ENCODE measurements around the gene HAND1. TPM values are rescaled to one million over a fixed set of nuclear protein-coding genes. Genes with fewer than 3 reads are reported as not detected.

The HAND1 gene
- total RNA-seq, 1 donor from 2014 or later = 0.47 TPM

- Mint-ChIP-seq H3K36me3 (ENCODE audit: unreplicated experiment) (peaks cover 5% of the 10 kb centered on the region), H3K9me3 (ENCODE audit: unreplicated experiment) (peaks cover 11% of the 10 kb centered on the region), H3K4me1 (ENCODE audit: low read depth, unreplicated experiment) (peaks cover 23% of the 10 kb centered on the region), H3K27me3 (ENCODE audit: unreplicated experiment) (peaks cover 45% of the 10 kb centered on the region), H3K4me3 (ENCODE audit: unreplicated experiment) (peak overlapping the region; percentile 68), H3K27ac (ENCODE audit: unreplicated experiment) (no peak overlapping the region)
- peak; percentile 48 for DNase-seq
- no peak for TF ChIP-seq CTCF (IDR thresholded peaks at IDR 0.05; ENCODE audit: partially characterized antibody, unreplicated experiment)
Observed at GRCh38 chr5:154477382-154478223, 424 bp downstream of the HAND1 start.

DNA sequence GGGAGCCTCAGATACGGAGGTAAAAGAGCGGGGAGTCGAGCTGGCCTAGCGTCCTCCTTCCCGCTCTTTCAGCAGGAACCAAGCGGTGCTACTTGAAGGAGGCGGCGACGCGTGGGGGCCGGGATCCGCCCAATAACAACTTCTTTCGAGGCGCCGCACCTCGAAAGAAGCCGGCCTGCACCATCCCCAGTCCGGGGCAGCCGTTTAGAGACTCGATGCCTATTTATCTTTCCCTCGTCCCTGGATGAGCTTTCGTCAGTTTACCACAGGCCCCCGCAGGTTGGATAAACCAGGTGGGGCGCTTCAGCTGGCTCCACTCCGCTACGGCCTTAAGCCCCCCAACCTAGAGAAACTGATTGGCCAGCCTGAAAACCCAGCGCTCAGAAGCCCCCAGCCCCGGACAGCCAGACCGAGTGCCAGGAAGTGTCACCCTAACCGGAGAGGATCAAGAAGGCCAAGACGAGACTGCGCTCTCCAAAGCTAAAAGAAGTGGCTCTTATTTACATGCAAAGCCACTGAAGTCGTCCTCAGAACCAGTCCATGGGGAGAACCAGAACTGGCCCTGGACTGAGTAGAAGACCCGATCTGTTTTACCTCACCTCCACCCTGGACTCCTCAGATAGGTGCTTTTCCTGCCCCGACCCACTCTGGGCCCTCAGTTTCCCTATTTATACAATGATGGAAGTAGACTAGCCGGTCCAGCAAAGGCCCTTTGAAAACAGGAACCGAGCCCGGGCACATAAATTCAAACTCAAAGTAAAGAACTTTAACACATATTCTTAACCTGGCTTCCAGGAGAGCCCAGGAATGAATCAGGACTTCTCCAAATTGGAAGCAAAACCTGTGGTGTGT lies 1.4 kb downstream of the HAND1 start:
- Mint-ChIP-seq H3K27me3 (ENCODE audit: unreplicated experiment) (peaks cover 41% of the 10 kb centered on the region), H3K4me3 (ENCODE audit: unreplicated experiment) (peak overlapping the region; percentile 57), H3K4me1 (ENCODE audit: low read depth, unreplicated experiment) (peaks cover 23% of the 10 kb centered on the region), H3K27ac (ENCODE audit: unreplicated experiment) (no peak overlapping the region), H3K9me3 (ENCODE audit: unreplicated experiment) (peaks cover 11% of the 10 kb centered on the region), H3K36me3 (ENCODE audit: unreplicated experiment) (peaks cover 5% of the 10 kb centered on the region)
- DNase-seq = no peak
- TF ChIP-seq CTCF (IDR thresholded peaks at IDR 0.05; ENCODE audit: partially characterized antibody, unreplicated experiment) = no peak

DNA sequence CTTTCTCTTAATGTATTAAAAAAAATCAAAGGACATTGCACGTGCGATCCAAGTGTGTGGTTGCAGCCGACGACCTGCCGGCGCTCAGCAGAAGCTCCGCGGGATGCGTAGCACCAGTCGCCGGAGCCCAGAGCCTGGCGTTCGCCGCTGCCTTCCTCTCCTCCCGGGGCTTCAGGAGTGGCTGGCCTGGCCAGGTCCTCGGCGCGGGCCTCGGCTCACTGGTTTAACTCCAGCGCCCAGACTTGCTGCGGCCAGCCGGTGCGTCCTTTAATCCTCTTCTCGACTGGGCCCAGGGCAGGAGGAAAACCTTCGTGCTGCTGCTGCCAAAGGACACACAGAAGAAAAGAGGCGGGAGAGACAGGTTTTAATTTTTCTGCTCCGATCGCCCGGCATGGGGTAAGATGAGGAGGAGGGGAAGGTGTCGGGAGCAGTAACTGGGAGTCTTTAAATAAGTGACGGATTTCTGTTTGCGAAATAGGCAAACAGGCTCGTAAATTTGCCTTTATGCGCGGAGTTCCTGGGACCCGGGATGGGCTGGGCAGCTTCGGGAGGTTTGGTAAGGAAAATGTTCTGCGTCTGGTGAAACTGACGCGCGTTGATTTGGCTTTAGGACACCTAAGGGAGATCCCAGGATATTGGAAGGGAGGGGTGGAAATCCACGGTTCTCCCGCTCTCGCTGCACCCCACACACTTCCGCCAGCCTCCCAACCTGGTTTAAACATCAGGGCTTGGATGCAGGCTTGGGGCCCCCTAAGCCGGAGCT lies 2.3 kb downstream of the HAND1 start:
- no peak overlapping the region for H3K27ac Mint-ChIP-seq (ENCODE audit: unreplicated experiment)
- peaks cover 4% of the 10 kb centered on the region for H3K36me3 Mint-ChIP-seq (ENCODE audit: unreplicated experiment)
- peak; percentile 65 for DNase-seq
- peaks cover 36% of the 10 kb centered on the region for H3K27me3 Mint-ChIP-seq (ENCODE audit: unreplicated experiment)
- peaks cover 23% of the 10 kb centered on the region for H3K4me1 Mint-ChIP-seq (ENCODE audit: low read depth, unreplicated experiment)
- H3K4me3 Mint-ChIP-seq (ENCODE audit: unreplicated experiment) = peak overlapping the region; percentile 67
- no peak for TF ChIP-seq CTCF (IDR thresholded peaks at IDR 0.05; ENCODE audit: partially characterized antibody, unreplicated experiment)
- peaks cover 11% of the 10 kb centered on the region for H3K9me3 Mint-ChIP-seq (ENCODE audit: unreplicated experiment)

- Mint-ChIP-seq H3K4me3 (ENCODE audit: unreplicated experiment) (peak overlapping the region; percentile 55), H3K27me3 (ENCODE audit: unreplicated experiment) (peaks cover 30% of the 10 kb centered on the region)
Observed at GRCh38 chr5:154474396-154475334, 3.4 kb downstream of the HAND1 start.

More at GRCh38 chr5:154474396-154475334, 3.4 kb downstream of the HAND1 start:
- no peak for TF ChIP-seq CTCF (IDR thresholded peaks at IDR 0.05; ENCODE audit: partially characterized antibody, unreplicated experiment)
- no peak overlapping the region for H3K27ac Mint-ChIP-seq (ENCODE audit: unreplicated experiment)
- H3K9me3 Mint-ChIP-seq (ENCODE audit: unreplicated experiment) = peaks cover 11% of the 10 kb centered on the region
- no peak for DNase-seq
- peaks cover 22% of the 10 kb centered on the region for H3K4me1 Mint-ChIP-seq (ENCODE audit: low read depth, unreplicated experiment)
- H3K36me3 Mint-ChIP-seq (ENCODE audit: unreplicated experiment) = no peaks in the 10 kb centered on the region
